ENCODE results near the gene IL10RA. TPM values are rescaled to one million over a fixed set of nuclear protein-coding genes. Genes with fewer than 3 reads are reported as not detected.

Gene IL10RA
- total and polyA plus RNA-seq, 4 donors = 2.3 to 11.6 (median 9.2) TPM

DNA sequence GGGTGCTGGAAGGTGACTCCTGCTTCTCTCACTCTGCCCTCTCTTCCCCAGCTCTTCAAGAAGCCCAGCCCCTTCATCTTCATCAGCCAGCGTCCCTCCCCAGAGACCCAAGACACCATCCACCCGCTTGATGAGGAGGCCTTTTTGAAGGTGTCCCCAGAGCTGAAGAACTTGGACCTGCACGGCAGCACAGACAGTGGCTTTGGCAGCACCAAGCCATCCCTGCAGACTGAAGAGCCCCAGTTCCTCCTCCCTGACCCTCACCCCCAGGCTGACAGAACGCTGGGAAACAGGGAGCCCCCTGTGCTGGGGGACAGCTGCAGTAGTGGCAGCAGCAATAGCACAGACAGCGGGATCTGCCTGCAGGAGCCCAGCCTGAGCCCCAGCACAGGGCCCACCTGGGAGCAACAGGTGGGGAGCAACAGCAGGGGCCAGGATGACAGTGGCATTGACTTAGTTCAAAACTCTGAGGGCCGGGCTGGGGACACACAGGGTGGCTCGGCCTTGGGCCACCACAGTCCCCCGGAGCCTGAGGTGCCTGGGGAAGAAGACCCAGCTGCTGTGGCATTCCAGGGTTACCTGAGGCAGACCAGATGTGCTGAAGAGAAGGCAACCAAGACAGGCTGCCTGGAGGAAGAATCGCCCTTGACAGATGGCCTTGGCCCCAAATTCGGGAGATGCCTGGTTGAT, 12.6 kb downstream of the IL10RA start:
- 85% methylated on average over 10 of the region's 10 CpGs for WGBS

GRCh38 chr11:117999354-117999993, 13.3 kb downstream of the IL10RA start:
- TF ChIP-seq, protein P1, sequence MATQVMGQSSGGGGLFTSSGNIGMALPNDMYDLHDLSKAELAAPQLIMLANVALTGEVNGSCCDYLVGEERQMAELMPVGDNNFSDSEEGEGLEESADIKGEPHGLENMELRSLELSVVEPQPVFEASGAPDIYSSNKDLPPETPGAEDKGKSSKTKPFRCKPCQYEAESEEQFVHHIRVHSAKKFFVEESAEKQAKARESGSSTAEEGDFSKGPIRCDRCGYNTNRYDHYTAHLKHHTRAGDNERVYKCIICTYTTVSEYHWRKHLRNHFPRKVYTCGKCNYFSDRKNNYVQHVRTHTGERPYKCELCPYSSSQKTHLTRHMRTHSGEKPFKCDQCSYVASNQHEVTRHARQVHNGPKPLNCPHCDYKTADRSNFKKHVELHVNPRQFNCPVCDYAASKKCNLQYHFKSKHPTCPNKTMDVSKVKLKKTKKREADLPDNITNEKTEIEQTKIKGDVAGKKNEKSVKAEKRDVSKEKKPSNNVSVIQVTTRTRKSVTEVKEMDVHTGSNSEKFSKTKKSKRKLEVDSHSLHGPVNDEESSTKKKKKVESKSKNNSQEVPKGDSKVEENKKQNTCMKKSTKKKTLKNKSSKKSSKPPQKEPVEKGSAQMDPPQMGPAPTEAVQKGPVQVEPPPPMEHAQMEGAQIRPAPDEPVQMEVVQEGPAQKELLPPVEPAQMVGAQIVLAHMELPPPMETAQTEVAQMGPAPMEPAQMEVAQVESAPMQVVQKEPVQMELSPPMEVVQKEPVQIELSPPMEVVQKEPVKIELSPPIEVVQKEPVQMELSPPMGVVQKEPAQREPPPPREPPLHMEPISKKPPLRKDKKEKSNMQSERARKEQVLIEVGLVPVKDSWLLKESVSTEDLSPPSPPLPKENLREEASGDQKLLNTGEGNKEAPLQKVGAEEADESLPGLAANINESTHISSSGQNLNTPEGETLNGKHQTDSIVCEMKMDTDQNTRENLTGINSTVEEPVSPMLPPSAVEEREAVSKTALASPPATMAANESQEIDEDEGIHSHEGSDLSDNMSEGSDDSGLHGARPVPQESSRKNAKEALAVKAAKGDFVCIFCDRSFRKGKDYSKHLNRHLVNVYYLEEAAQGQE (IDR thresholded peaks at IDR 0.05) = no peak
- TF ChIP-seq FOXA2 (IDR thresholded peaks at IDR 0.05) (no peak), SP1 (IDR thresholded peaks at IDR 0.05) (no peak), YY1 (IDR thresholded peaks at IDR 0.05) (no peak), HNF4G (IDR thresholded peaks at IDR 0.05) (no peak), EGR1 (IDR thresholded peaks at IDR 0.05; ENCODE audit: low read depth in 2 of 2) (no peak)
- no peak for DNase-seq (ENCODE audit: low spot score)
- peaks cover 0 to 2% (median 0%) of the 10 kb centered on the region in 4 donors for H3K4me1 ChIP-seq (ENCODE audit: control insufficient read depth in 4 of 4, insufficient read depth in 4 of 4, low read length in 3 of 4)
- H3K9ac ChIP-seq (ENCODE audit: low read depth in 1 of 2, low read length in 2 of 2) = no peak overlapping the region
- no peaks in the 10 kb centered on the region for H3K27me3 ChIP-seq (ENCODE audit: control insufficient read depth in 4 of 4, insufficient read depth in 4 of 4, low read length in 3 of 4)
- peaks cover 0 to 7% (median 0%) of the 10 kb centered on the region in 4 donors for H3K9me3 ChIP-seq (ENCODE audit: control insufficient read depth in 4 of 4, low read length in 3 of 4)
- 85% methylated on average over 3 of the region's 3 CpGs for WGBS
- no peak overlapping the region for H3K27ac ChIP-seq (ENCODE audit: low read depth in 1 of 2, low read length in 2 of 2)
- no peaks in the 10 kb centered on the region for H3K36me3 ChIP-seq (ENCODE audit: control insufficient read depth in 4 of 4, insufficient read depth in 3 of 4, low read depth in 1 of 4, low read length in 3 of 4)
- no peak overlapping the region for H3K4me3 ChIP-seq (ENCODE audit: low read depth in 1 of 3, low read length in 3 of 3)

More for the DNA sequence above, 12.6 kb downstream of the IL10RA start:
- Histone ChIP-seq H3K9me3 (ENCODE audit: control insufficient read depth in 4 of 4, low read length in 3 of 4) (peaks cover 0 to 4% (median 0%) of the 10 kb centered on the region in 4 donors), H3K4me1 (ENCODE audit: control insufficient read depth in 4 of 4, insufficient read depth in 4 of 4, low read length in 3 of 4) (peaks cover 0 to 2% (median 0%) of the 10 kb centered on the region in 4 donors), H3K9ac (ENCODE audit: low read depth in 1 of 2, low read length in 2 of 2) (no peak overlapping the region), H3K27ac (ENCODE audit: low read depth in 1 of 2, low read length in 2 of 2) (no peak overlapping the region), H3K36me3 (ENCODE audit: control insufficient read depth in 4 of 4, insufficient read depth in 3 of 4, low read depth in 1 of 4, low read length in 3 of 4) (no peaks in the 10 kb centered on the region), H3K4me3 (ENCODE audit: low read depth in 1 of 3, low read length in 3 of 3) (no peak overlapping the region), H3K27me3 (ENCODE audit: control insufficient read depth in 4 of 4, insufficient read depth in 4 of 4, low read length in 3 of 4) (no peaks in the 10 kb centered on the region)
- TF ChIP-seq, protein P2, sequence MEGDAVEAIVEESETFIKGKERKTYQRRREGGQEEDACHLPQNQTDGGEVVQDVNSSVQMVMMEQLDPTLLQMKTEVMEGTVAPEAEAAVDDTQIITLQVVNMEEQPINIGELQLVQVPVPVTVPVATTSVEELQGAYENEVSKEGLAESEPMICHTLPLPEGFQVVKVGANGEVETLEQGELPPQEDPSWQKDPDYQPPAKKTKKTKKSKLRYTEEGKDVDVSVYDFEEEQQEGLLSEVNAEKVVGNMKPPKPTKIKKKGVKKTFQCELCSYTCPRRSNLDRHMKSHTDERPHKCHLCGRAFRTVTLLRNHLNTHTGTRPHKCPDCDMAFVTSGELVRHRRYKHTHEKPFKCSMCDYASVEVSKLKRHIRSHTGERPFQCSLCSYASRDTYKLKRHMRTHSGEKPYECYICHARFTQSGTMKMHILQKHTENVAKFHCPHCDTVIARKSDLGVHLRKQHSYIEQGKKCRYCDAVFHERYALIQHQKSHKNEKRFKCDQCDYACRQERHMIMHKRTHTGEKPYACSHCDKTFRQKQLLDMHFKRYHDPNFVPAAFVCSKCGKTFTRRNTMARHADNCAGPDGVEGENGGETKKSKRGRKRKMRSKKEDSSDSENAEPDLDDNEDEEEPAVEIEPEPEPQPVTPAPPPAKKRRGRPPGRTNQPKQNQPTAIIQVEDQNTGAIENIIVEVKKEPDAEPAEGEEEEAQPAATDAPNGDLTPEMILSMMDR (IDR thresholded peaks at IDR 0.05; ENCODE audit: low read depth, low read length, missing input control) = no peak
- TF ChIP-seq GABPA (IDR thresholded peaks at IDR 0.05 in 1 of 2, conservative IDR thresholded peaks at IDR 0.05 in 1 of 2) (no peak), EGR1 (IDR thresholded peaks at IDR 0.05; ENCODE audit: low read depth in 2 of 2) (no peak), FOXA2 (IDR thresholded peaks at IDR 0.05) (no peak), ATF3 (IDR thresholded peaks at IDR 0.05) (no peak), HNF4A (conservative IDR thresholded peaks at IDR 0.05) (no peak), MAX (IDR thresholded peaks at IDR 0.05) (no peak), NR2F2 (IDR thresholded peaks at IDR 0.05) (no peak)
- DNase-seq (ENCODE audit: low spot score) = no peak

All from liver (tissue), 9 donors.